G401 (cell line): ENCODE measurements around the gene KCNIP3. TPM values are rescaled to one million over a fixed set of nuclear protein-coding genes. Genes with fewer than 3 reads are reported as not detected.

Source experiments
- DNase-seq: peaks from one replicate; pipeline ENCODE4 v3.0.0-alpha.2; 2015; ENCODE audit warnings: low spot score
- in situ Hi-C: cut with HindIII; loops from 2 replicates; pipeline ENCODE4 v1.10.0; 2016; ENCODE audit warnings: low sequenced_read_pairs, mixed read lengths
- total RNA-seq: library from RNA; depleted of rRNA; stranded (reverse); fragments of >200 nt; shearing (Covaris generic); gene quantifications from 2 replicates; pipeline ENCODE4 v1.2.3, GENCODE V29; 2014

KCNIP3 gene
- total RNA-seq, 1 experiment from 2014 or later, result not detected

GRCh38 chr2:95289253-95289652 lies 7.9 kb upstream of the KCNIP3 start:
- no peak for DNase-seq
- in situ Hi-C loops, result no loop called here

- in situ Hi-C loops, result no loop called here
- DNase-seq, result no peak
These were observed 5.9 kb upstream of the KCNIP3 start for GRCh38 chr2:95291222-95291621.

- in situ Hi-C loops, result no loop called here
- DNase-seq, result peak; percentile 51
These were observed 4.4 kb upstream of the KCNIP3 start for GRCh38 chr2:95292623-95293260.

- no peak for DNase-seq
- in situ Hi-C loops, result no loop called here
These were observed 2.4 kb upstream of the KCNIP3 start for GRCh38 chr2:95294579-95295250.

- no peak for DNase-seq
- in situ Hi-C loops, result no loop called here
These were observed 1.8 kb upstream of the KCNIP3 start for GRCh38 chr2:95295376-95295775.

- DNase-seq, result peak; percentile 73
- in situ Hi-C loops, result no loop called here
These were observed 1.1 kb upstream of the KCNIP3 start for GRCh38 chr2:95296011-95296410.

- peak; percentile 51 for DNase-seq
- in situ Hi-C loops, result no loop called here
These were observed 670 bp downstream of the KCNIP3 start for GRCh38 chr2:95297639-95298395.

GRCh38 chr2:95298486-95299111 lies 1.5 kb downstream of the KCNIP3 start:
- peak; percentile 66 for DNase-seq
- in situ Hi-C loops, result no loop called here

GRCh38 chr2:95299961-95300360 lies 2.8 kb downstream of the KCNIP3 start:
- no peak for DNase-seq
- in situ Hi-C loops, result no loop called here

- in situ Hi-C loops, result no loop called here
- DNase-seq, result no peak
These were observed 3.3 kb downstream of the KCNIP3 start for GRCh38 chr2:95300450-95300849.

GRCh38 chr2:95301186-95301585 lies 4.0 kb downstream of the KCNIP3 start:
- in situ Hi-C loops, result no loop called here
- no peak for DNase-seq

- DNase-seq, result no peak
- in situ Hi-C loops, result no loop called here
These were observed 4.9 kb downstream of the KCNIP3 start for GRCh38 chr2:95301876-95302641.

- in situ Hi-C loops, result no loop called here
- peak; percentile 33 for DNase-seq
These were observed 6.2 kb downstream of the KCNIP3 start for GRCh38 chr2:95303191-95303919.

GRCh38 chr2:95305380-95306061 lies 8.4 kb downstream of the KCNIP3 start:
- no peak for DNase-seq
- in situ Hi-C loops, result no loop called here

GRCh38 chr2:95306336-95306895 lies 9.3 kb downstream of the KCNIP3 start:
- in situ Hi-C loops, result no loop called here
- no peak for DNase-seq

GRCh38 chr2:95307036-95307435 lies 9.9 kb downstream of the KCNIP3 start:
- in situ Hi-C loops, result no loop called here
- DNase-seq, result no peak

- DNase-seq, result no peak
- in situ Hi-C loops, result no loop called here
These were observed 10.7 kb downstream of the KCNIP3 start for GRCh38 chr2:95307878-95308277.
